Measurements from ENCODE around the gene KANSL1. TPM values are rescaled to one million over a fixed set of nuclear protein-coding genes. Genes with fewer than 3 reads are reported as not detected.

Gene KANSL1
- total RNA-seq, 1 donor from 2014 or later = 99.8 TPM

DNA sequence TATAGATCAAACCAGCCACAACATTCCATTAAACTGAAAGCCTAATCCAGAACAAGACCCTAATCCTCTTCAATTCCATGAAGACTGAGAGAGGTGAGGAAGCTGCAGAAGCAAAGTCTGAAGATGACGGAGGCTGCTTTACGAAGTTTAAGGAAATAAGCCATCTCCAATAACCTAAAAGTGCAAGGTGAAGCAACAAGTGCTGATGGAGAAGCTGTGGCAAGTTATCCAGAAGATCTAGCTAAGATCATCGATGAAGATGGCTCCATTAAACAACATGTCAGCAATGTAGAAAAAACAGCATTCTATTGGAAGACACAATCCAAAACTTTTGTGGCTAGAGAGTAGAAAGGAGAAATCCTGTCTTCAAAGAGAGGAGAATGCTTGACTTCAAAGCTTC lies 69.6 kb downstream of the KANSL1 start:
- no peaks in the 10 kb centered on the region for H3K9me3 Mint-ChIP-seq (ENCODE audit: unreplicated experiment)
- Histone ChIP-seq H3K36me3 (ENCODE audit: insufficient read depth, low read length) (no peaks in the 10 kb centered on the region), H3K4me2 (ENCODE audit: low read length) (no peak overlapping the region), H3K4me3 (ENCODE audit: insufficient read depth, low read depth, low read length) (no peak overlapping the region), H3K27ac (ENCODE audit: low read depth, low read length) (no peak overlapping the region), H3K4me1 (ENCODE audit: insufficient read depth, low read length) (peaks cover 11% of the 10 kb centered on the region), H4K20me1 (ENCODE audit: insufficient read depth, low read length) (peaks cover 95% of the 10 kb centered on the region), H3K27me3 (ENCODE audit: insufficient read depth, low read length) (no peaks in the 10 kb centered on the region), H3K9ac (ENCODE audit: low read length) (no peak overlapping the region), H3K79me2 (ENCODE audit: insufficient read depth, low read length) (peaks cover 99% of the 10 kb centered on the region), H3K9me3 (ENCODE audit: insufficient read depth, low read depth, low read length) (no peaks in the 10 kb centered on the region), H2AFZ (ENCODE audit: low read depth, low read length) (no peak overlapping the region)
- TF ChIP-seq EZH2 (IDR thresholded peaks at IDR 0.05; ENCODE audit: insufficient read depth, low read length) = no peak
- TF ChIP-seq, protein P1, sequence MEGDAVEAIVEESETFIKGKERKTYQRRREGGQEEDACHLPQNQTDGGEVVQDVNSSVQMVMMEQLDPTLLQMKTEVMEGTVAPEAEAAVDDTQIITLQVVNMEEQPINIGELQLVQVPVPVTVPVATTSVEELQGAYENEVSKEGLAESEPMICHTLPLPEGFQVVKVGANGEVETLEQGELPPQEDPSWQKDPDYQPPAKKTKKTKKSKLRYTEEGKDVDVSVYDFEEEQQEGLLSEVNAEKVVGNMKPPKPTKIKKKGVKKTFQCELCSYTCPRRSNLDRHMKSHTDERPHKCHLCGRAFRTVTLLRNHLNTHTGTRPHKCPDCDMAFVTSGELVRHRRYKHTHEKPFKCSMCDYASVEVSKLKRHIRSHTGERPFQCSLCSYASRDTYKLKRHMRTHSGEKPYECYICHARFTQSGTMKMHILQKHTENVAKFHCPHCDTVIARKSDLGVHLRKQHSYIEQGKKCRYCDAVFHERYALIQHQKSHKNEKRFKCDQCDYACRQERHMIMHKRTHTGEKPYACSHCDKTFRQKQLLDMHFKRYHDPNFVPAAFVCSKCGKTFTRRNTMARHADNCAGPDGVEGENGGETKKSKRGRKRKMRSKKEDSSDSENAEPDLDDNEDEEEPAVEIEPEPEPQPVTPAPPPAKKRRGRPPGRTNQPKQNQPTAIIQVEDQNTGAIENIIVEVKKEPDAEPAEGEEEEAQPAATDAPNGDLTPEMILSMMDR (IDR thresholded peaks at IDR 0.05; ENCODE audit: insufficient read depth, low read depth, low read length) = no peak
- no peak overlapping the region for H3K27ac Mint-ChIP-seq (ENCODE audit: unreplicated experiment)
- H3K4me1 Mint-ChIP-seq (ENCODE audit: low read depth, unreplicated experiment) = peaks cover 39% of the 10 kb centered on the region
- H3K4me3 Mint-ChIP-seq (ENCODE audit: unreplicated experiment) = no peak overlapping the region
- H3K36me3 Mint-ChIP-seq (ENCODE audit: low read depth, unreplicated experiment) = peaks cover 4% of the 10 kb centered on the region
- no peak for FAIRE-seq
- H3K27me3 Mint-ChIP-seq (ENCODE audit: low read depth, unreplicated experiment) = no peaks in the 10 kb centered on the region
- no peak for DNase-seq (ENCODE audit: low read depth)

DNA sequence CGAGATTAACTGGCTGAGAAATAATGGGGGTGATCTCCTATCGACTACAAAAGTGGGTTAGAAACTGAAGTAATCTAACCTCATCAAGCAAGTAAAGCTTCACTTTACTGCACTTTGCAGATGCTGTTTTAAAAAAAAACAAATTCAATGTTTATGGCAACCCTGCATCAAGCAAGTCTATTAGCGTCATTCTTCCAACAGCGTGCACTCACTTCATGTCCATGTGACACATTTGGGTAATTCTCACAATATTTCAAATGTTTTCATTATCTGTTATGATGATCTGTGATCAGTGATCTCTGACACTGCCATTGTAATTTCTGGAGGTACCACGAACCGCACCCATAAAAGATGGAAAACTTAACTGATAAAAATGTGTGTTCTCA lies 70.8 kb downstream of the KANSL1 start:
- Mint-ChIP-seq H3K4me3 (ENCODE audit: unreplicated experiment) (no peak overlapping the region), H3K9me3 (ENCODE audit: unreplicated experiment) (no peaks in the 10 kb centered on the region), H3K4me1 (ENCODE audit: low read depth, unreplicated experiment) (peaks cover 30% of the 10 kb centered on the region), H3K36me3 (ENCODE audit: low read depth, unreplicated experiment) (peaks cover 4% of the 10 kb centered on the region), H3K27ac (ENCODE audit: unreplicated experiment) (no peak overlapping the region), H3K27me3 (ENCODE audit: low read depth, unreplicated experiment) (no peaks in the 10 kb centered on the region)
- H3K4me1 ChIP-seq (ENCODE audit: insufficient read depth, low read length) = peaks cover 11% of the 10 kb centered on the region
- no peak overlapping the region for H3K4me3 ChIP-seq (ENCODE audit: insufficient read depth, low read depth, low read length)
- H3K9ac ChIP-seq (ENCODE audit: low read length) = no peak overlapping the region
- no peak overlapping the region for H2AFZ ChIP-seq (ENCODE audit: low read depth, low read length)
- peaks cover 99% of the 10 kb centered on the region for H3K79me2 ChIP-seq (ENCODE audit: insufficient read depth, low read length)
- peaks cover 95% of the 10 kb centered on the region for H4K20me1 ChIP-seq (ENCODE audit: insufficient read depth, low read length)
- H3K9me3 ChIP-seq (ENCODE audit: insufficient read depth, low read depth, low read length) = no peaks in the 10 kb centered on the region
- TF ChIP-seq EZH2 (IDR thresholded peaks at IDR 0.05; ENCODE audit: insufficient read depth, low read length) = no peak
- TF ChIP-seq, protein P1 (IDR thresholded peaks at IDR 0.05; ENCODE audit: insufficient read depth, low read depth, low read length) = no peak
- no peak overlapping the region for H3K27ac ChIP-seq (ENCODE audit: low read depth, low read length)
- H3K27me3 ChIP-seq (ENCODE audit: insufficient read depth, low read length) = no peaks in the 10 kb centered on the region
- no peaks in the 10 kb centered on the region for H3K36me3 ChIP-seq (ENCODE audit: insufficient read depth, low read length)
- FAIRE-seq (no peak), DNase-seq (ENCODE audit: low read depth) (no peak)
- H3K4me2 ChIP-seq (ENCODE audit: low read length) = no peak overlapping the region

DNA sequence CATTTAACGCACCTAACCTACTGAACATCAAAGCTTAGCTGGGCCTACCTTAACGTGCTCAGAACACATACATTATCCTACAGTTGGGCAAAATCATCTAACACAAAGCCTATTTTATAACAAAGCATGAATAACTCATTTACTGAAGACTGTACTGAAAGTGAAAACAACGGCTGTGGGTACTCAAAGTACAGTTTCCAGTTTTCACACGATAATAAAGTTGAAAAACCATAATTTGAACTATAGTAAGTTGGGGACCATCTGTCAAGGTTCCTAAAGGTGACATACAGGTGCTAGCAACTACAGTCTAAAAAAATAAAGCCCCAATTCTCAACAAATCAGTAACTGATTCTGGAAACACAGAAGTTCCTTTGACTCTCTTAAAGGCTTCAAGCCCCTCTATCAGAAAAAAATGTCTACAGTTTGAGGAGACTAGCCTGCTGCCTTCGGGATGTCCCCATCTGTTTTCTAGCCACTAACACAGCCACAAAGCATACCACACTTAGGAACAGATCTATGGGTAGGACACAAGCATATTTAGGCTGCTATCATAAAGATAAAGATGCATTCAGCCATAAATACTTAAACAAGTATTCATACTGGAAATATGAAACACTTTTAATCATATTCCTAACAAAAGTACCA lies 71.3 kb downstream of the KANSL1 start:
- Mint-ChIP-seq H3K4me1 (ENCODE audit: low read depth, unreplicated experiment) (peaks cover 31% of the 10 kb centered on the region), H3K4me3 (ENCODE audit: unreplicated experiment) (no peak overlapping the region)
- no peak for FAIRE-seq

More for the DNA sequence above, 71.3 kb downstream of the KANSL1 start:
- Histone ChIP-seq H3K4me2 (ENCODE audit: low read length) (no peak overlapping the region), H3K27ac (ENCODE audit: low read depth, low read length) (no peak overlapping the region), H3K79me2 (ENCODE audit: insufficient read depth, low read length) (peaks cover 99% of the 10 kb centered on the region), H3K9me3 (ENCODE audit: insufficient read depth, low read depth, low read length) (no peaks in the 10 kb centered on the region), H2AFZ (ENCODE audit: low read depth, low read length) (no peak overlapping the region), H3K27me3 (ENCODE audit: insufficient read depth, low read length) (no peaks in the 10 kb centered on the region), H4K20me1 (ENCODE audit: insufficient read depth, low read length) (peaks cover 95% of the 10 kb centered on the region), H3K4me1 (ENCODE audit: insufficient read depth, low read length) (peaks cover 11% of the 10 kb centered on the region), H3K4me3 (ENCODE audit: insufficient read depth, low read depth, low read length) (no peak overlapping the region), H3K36me3 (ENCODE audit: insufficient read depth, low read length) (no peaks in the 10 kb centered on the region), H3K9ac (ENCODE audit: low read length) (no peak overlapping the region)
- H3K27me3 Mint-ChIP-seq (ENCODE audit: low read depth, unreplicated experiment) = no peaks in the 10 kb centered on the region
- H3K36me3 Mint-ChIP-seq (ENCODE audit: low read depth, unreplicated experiment) = peaks cover 4% of the 10 kb centered on the region
- DNase-seq (ENCODE audit: low read depth) = no peak
- TF ChIP-seq, protein P1 (IDR thresholded peaks at IDR 0.05; ENCODE audit: insufficient read depth, low read depth, low read length) = no peak
- TF ChIP-seq EZH2 (IDR thresholded peaks at IDR 0.05; ENCODE audit: insufficient read depth, low read length) = no peak
- no peak overlapping the region for H3K27ac Mint-ChIP-seq (ENCODE audit: unreplicated experiment)
- no peaks in the 10 kb centered on the region for H3K9me3 Mint-ChIP-seq (ENCODE audit: unreplicated experiment)
